ENCODE results near the gene MGME1. TPM values are rescaled to one million over a fixed set of nuclear protein-coding genes. Genes with fewer than 3 reads are reported as not detected.

The MGME1 gene
- total and polyA plus RNA-seq, 2 of the 13 experiments (the other 11 are each of a cell fraction or from before 2014, with no cell fraction given): 36.7 to 66.6 TPM

DNA sequence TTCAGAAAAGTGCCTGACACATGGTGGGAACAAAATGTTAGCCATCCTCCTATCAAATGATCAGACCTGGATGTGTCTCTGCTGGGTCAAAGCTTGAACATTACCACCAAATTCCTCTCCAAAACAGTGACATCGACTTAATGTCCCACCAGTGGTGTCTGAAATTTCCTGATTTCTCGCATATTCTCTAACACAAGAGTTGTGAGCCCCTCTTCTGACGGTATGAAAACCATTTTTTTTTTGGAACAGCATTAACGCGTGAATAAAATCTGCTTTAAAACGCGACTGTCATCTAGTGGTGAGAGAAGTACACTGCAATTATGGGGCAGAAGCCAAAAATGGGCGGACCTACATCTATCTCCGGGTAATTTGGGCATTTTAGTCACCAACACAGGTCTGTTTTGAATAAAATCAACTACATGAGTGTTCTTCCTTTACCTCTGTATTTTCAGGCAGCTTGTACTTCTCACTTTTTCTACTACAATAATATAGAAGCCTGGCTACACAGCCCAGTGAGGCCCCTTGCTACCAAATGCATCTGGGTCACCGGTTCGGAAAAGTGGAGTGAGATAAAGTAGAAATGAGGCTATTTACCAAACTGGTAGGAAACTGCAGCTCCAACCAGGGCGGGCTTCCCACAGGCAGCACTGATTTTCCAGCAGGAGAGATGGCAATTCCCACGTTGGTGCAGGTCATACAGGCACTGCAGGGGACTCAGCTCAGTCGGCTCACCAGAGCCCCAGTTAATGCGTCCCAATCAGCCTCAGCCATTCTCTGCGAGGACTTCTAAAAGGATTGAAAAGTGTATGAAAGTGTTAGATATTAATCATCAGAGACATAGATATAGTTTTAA is 27.4 kb downstream of the MGME1 start (continued):
- TF ChIP-seq ZNF770 (CRISPR knock-in tag; IDR thresholded peaks at IDR 0.05): no peak
- TF ChIP-seq CREM (IDR thresholded peaks at IDR 0.05): no peak
- TF ChIP-seq CREM (CRISPR knock-in tag; IDR thresholded peaks at IDR 0.05): no peak
- no peak for TF ChIP-seq PAWR (CRISPR knock-in tag; IDR thresholded peaks at IDR 0.05; ENCODE audit: borderline replicate concordance)
- 0 out of 2 replicates have a peak, but pooled peaks have one; percentile 37 for TF ChIP-seq ZNF788 (CRISPR knock-in tag; IDR thresholded peaks at IDR 0.05; ENCODE audit: borderline replicate concordance)
- TF ChIP-seq HMGXB3 (CRISPR knock-in tag; IDR thresholded peaks at IDR 0.05; ENCODE audit: borderline replicate concordance): peak; percentile 63; the same call in 1 of the 2 replicates
- no peak for TF ChIP-seq SP4 (CRISPR knock-in tag; IDR thresholded peaks at IDR 0.05)
- TF ChIP-seq ZKSCAN8 (CRISPR knock-in tag; IDR thresholded peaks at IDR 0.05; ENCODE audit: borderline replicate concordance): peak; percentile 73; the same call in 1 of the 2 replicates
- TF ChIP-seq ZNF678 (CRISPR knock-in tag; IDR thresholded peaks at IDR 0.05): no peak
- TF ChIP-seq HNF4A (CRISPR knock-in tag; IDR thresholded peaks at IDR 0.05): no peak
- peak; percentile 32 for TF ChIP-seq ARID5B (CRISPR knock-in tag; IDR thresholded peaks at IDR 0.05)
- TF ChIP-seq, protein P1, sequence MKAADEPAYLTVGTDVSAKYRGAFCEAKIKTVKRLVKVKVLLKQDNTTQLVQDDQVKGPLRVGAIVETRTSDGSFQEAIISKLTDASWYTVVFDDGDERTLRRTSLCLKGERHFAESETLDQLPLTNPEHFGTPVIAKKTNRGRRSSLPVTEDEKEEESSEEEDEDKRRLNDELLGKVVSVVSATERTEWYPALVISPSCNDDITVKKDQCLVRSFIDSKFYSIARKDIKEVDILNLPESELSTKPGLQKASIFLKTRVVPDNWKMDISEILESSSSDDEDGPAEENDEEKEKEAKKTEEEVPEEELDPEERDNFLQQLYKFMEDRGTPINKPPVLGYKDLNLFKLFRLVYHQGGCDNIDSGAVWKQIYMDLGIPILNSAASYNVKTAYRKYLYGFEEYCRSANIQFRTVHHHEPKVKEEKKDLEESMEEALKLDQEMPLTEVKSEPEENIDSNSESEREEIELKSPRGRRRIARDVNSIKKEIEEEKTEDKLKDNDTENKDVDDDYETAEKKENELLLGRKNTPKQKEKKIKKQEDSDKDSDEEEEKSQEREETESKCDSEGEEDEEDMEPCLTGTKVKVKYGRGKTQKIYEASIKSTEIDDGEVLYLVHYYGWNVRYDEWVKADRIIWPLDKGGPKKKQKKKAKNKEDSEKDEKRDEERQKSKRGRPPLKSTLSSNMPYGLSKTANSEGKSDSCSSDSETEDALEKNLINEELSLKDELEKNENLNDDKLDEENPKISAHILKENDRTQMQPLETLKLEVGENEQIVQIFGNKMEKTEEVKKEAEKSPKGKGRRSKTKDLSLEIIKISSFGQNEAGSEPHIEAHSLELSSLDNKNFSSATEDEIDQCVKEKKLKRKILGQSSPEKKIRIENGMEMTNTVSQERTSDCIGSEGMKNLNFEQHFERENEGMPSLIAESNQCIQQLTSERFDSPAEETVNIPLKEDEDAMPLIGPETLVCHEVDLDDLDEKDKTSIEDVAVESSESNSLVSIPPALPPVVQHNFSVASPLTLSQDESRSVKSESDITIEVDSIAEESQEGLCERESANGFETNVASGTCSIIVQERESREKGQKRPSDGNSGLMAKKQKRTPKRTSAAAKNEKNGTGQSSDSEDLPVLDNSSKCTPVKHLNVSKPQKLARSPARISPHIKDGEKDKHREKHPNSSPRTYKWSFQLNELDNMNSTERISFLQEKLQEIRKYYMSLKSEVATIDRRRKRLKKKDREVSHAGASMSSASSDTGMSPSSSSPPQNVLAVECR (CRISPR knock-in tag; IDR thresholded peaks at IDR 0.05; ENCODE audit: borderline replicate concordance): peak; percentile 39; the same call in 1 of the 2 replicates
- peak; percentile 53 for TF ChIP-seq TEAD3 (CRISPR knock-in tag; optimal IDR thresholded peaks at IDR 0.05; ENCODE audit: borderline replicate concordance)

Data from HepG2 (cell line).